HG03135 (cell line): ENCODE measurements around the gene ZFPM1.
"Not testable (repeated sequence)": the region's sequence is repeated elsewhere in the genome, so short reads cannot be mapped to it uniquely, and the experiment has no call there.

Source experiments
- ATAC-seq: cut with Tn5 transposase; IDR thresholded peaks from one replicate; pipeline ENCODE4 v1.9.1; 2021; ENCODE audit warnings: mild to moderate bottlenecking, moderate library complexity; ENCODE audit not compliant: unreplicated experiment

ZFPM1 gene

DNA sequence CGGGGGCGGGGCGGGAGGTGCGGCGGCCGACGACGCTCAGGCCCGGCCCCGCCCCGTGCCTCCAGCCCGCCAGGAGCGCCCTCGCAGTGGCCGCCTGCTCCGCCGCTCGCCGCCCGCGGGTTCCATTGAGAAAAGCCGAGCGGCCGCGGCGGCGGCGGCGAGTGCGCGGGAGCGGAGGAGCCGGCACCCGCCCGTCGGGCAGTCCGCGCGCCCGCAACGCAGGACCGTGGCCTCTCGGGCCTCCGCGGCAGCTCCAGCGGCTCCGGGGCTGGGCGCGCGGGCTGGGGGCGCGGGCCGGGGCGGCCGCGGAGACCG lies at the start of gene ZFPM1:
Gene ZFPM1, plus strand, starts transcription at position 64 of the 315 bp plus-strand sequence. CDS start 359 bp downstream, outside the sequence.
- ATAC-seq = no peak

DNA sequence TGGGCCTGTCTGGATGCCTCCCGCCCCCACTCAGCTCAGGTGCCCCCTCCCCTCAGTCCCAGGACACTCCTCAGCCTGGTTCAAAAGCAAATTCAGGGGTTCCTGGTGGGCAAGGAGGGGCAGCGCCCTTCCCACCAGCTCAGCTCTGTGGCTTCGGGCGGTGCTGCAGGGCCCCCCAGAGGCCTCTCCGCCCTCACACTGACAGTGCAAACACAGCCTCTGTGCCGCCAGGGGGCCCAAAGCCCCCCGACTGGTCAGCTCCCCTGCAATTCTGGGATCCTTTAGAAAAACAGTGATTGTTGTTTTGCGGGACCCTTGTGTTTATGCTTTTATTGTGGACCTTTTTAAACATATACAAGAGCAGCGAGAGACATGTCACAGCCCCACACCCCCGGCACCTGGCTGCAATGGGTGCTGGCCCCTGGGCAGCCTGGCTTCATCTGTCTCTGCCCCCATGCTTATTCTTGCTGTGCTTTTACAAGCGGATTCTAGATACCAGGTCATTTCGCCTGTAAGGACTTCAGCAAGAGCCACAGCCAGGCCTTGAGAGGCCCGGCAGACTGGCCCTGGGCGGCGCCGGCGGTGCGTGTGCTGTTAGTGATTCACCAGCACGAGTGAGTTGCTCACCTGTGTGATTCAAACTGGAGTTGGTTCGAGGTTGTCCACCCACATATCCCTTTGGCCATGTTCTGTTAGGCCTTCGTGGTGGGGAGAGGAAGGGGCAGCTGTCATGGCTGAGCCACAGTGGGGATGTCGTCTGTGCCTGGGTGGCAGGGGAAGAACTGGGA lies 49.1 kb upstream of the ZFPM1 start:
- ATAC-seq = no peak

DNA sequence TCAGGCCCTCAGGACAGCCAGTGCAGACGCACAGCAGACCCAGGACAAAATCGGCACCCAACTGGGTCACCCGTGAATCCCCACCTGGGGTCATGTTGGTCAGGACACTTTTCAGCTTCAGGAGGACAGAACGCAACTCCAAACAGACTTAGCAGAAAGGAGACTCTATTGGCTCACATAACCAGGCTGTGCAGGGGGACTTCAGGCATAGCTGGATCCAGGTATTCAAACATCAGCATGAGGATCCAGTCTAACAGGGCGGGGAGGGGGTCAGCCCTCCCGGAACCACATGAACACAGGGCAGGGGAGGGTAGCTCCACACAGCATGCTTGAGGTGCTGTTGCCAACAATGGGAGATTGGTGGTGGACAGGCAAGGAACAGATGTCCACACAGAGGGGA lies 48.3 kb upstream of the ZFPM1 start:
- ATAC-seq = no peak

DNA sequence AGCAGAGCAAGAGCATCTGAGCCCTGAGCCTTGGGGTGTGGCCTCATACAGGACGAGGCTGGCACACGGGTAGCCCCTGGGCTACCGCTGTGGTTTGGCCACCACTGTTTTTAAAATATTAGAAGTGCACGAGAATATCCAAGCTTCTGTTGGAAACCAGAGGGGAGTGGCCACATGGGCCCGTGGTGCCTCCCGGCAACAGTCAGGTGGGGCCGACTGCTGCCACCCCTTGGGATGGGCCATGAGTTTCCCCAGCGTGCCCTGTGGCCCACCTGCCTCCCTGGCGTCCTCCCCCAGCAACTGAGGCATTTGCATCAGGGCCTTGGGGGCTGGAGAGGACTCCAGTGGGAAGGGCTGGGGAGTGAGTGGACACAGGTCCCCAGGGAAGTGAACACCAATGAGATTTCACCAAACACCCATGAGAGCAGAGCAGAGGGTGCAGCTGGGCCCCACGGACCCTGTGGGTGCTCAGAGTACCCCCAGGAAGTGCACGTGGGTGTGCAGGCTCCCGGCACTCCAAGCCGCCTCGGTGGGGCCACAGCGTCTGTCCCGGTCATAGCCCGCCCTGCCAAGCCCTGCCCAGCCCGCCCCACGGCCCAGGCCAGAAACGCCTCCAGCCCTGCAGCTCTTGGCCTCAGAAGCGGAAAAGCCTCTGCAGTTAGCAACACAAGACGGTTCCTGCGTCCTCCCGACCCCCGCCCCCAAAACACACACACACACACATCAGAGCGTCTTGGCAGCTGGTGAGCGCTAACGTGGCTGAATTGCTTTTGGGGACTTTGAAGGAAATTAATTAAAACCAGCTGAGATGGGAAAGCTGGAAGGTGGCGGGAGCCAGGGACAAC lies 47.6 kb upstream of the ZFPM1 start:
- no peak for ATAC-seq

DNA sequence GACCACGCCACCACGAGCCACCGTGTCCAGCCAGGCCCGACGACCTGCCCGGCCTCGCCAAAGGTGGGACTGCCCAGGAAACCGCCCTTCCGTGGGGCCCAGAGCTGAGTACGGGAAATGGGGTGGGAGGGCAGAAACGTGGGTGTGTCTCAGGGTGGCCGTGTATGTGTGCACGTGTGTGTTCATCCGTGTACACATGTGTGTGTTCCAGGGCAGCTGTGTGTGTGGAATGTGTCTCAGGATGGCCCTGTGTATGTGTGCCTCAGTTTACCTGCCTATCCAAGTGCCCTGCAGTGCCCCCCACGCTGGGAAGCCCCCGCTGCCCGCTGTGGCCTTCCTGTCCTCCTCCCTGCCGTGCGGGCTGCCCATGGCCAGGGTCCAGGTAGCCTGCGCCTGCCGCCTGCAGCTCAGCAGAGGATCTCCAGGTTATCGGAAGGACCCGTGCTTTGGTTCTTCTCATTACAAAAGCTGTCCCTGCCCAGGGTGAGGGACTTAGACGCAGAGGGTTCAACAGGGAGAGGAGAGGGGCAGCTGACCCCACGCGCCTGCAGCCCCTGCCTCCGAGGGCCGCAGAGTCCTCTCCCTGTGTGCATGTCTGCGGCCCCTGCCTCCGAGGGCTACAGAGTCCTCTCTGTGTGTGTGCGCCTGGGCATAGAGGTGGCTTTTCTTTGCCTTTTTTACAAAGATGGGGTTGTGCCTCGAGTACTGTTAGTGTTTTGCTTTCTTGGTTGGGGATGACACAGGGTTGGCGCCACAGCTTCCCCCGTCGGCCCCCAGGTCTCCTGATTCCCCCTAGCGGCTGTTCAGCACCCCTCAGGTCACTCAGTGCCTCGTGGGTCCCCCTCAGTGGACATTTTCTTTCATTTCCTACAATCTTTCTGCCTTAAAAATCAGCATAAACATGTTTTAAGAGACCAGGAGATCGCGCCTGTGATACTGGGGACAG lies 46.7 kb upstream of the ZFPM1 start:
- ATAC-seq = no peak

DNA sequence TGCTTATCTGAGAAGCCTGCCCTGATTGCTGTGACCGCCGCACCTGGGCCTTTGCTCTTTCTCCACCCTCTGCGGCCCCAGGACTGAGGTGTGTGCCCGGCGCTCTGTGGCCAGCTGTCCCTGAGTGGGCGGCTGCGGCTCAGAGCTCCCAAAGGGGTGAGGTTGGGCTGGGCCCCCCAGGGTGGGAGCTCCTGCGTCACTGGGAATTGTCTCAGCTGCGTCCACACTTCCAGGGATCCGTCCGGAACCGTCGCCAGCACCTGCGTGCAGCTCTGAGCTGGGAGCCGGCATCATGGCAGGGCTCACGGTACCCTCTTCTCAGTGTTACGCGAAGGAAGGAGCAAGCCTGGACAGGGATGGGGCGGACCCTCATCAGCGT lies 46.0 kb upstream of the ZFPM1 start:
- ATAC-seq = no peak

DNA sequence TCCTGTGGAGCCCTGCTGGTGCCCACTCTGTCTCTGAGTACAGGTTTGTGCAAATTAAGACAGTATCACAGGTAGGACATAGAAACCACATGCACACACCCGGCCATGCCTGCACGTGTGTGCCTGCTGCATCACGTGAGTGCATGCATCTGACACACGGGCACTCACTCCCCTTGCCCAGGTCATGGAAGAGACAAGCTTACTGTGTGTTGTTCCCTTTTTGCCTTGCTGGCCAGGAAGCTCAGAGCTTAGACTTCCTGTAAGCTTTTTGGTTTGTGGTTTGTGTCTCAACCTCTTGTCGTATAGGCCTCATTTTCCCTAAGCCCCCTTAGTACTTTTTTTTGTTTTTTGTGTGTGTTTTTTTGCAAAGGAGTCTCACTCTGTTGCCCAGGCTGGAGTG lies 45.3 kb upstream of the ZFPM1 start:
- no peak for ATAC-seq

DNA sequence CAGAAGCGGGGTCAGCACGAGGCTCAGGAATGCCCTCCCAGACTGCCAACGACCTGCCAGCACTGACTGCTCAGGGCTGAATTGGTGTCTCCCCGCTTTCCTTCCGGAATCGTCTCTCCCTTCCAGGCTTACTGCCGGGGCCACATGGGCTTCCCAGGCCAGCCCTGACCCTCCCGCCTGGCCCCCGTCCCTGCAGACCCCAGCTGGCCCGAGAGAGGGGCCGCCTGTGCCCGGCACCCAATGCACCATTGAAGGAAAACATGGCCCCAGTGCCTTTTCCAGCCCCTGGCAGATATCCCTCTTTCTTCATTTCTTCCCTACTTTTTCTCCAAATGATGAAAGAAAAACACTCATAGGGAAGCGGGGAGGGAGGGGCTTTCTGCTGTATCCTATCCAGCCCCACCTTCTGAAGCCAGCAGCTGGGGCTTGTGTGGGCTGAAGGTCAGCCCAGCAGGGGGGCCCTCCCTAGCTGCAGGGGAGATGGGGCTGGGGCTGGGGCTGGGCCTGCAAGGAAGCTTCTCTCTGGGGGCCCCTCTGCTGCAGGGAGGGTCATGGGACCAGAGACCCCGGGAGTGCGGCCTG lies 44.4 kb upstream of the ZFPM1 start:
- ATAC-seq = no peak

DNA sequence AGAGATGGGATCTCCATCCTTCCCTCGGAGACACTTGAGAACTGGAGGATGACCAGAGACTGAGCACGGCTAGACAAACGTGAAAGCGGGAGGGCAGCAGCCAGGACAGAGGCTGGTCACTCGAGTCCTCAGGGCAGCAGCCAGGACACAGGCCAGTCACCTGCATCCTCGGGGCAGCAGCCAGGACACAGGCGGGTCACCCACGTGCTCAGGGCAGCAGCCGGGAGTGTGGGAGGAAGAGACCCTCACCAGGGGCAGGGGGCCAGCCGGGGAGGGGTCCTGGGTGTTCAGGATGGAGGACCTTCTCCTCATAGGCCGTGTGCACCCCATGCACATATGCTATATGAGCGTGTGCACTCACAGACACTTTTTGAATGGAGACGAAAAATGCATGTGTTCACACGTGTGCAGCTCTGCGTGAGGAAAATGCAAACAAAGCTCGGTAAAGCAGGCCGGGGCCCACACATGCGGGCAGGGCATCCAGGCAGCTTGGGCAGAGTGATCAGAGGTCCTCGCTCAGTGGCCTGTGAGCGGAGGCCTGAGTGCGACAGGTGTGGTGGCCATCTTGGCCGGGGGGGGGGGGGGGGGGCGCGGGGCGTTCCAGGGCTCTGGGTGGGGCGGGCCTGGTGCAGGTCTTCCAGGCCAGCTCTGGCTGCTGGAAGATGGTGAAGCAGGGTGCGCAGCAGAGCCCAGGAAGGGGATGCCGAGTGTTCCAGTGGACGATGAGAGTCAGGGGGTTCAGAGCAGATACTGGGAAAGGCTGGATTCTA lies 43.6 kb upstream of the ZFPM1 start:
- ATAC-seq = no peak

DNA sequence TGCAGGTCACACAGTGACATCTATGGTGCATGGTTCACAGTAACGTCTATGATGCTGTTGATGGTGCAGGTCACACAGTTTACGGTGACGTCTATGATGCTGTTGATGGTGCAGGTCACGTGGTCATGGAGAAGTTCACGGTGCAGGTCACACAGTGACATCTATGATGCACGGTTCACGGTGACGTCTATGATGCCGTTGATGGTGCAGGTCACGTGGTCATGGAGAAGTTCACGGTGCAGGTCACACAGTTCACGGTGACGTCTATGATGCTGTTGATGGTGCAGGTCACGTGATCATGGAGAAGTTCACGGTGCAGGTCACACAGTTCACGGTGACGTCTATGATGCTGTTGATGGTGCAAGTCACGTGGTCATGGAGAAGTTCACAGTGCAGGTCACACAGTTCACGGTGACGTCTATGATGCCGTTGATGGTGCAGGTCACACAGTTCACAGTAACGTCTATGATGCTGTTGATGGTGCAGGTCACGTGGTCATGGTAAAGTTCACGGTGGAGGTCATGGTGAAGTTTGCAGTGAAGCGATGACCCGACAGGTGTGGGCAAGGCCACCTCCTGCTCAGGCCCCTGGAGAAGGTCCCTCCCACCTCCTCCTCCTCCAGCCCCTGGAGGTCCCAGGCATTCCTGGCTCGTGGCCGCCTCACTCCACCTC lies 42.6 kb upstream of the ZFPM1 start:
- ATAC-seq = not testable (repeated sequence)

DNA sequence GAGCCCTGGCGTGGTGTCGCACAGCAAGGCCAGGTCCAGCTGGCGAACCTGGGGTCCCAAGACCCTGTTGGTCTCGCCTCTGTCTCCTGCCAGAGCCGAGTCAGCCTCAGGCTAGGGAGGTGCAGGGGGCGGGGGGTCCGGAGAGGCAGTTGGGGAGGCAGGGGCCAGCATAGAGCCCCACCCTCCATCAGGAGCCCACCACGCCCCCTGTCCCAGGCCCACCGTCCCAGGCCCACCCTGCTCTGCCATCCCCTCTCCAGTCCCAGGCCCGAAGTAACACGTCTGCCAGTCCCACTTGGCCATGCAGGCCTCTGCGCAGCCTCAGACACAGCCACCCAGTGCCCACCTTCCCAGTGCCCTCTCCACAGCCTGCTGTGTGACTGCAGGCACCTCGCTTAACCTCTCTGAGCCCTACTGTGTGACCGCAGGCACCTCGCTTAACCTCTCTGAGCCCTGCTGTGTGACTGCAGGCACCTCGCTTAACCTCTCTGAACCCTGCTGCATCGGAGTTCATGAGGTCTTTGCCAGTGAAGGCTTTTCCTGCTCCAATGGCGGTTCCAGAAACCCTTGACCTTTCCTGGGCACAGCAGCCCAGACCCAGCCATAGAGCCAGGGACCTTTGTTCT lies 41.0 kb upstream of the ZFPM1 start:
- no peak for ATAC-seq

DNA sequence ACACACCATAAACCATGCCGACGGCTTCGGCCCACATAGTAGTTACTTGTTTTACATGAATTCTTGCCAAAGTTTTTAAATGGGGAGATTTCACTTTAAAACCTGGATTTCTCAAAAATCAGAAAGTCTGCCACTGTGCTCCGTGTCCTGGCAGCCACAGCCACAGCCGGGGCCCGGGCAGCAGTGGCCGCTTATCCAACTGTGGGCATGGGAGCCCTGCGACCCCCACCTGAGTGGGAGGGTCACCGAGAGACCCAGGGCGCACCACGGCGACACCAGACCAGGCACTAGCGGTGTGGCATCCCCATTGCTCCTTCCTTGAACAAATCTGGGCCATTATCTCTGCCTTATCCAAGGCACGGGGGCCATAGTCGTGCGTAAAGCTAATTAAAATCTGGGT lies 40.3 kb upstream of the ZFPM1 start:
- ATAC-seq = no peak

DNA sequence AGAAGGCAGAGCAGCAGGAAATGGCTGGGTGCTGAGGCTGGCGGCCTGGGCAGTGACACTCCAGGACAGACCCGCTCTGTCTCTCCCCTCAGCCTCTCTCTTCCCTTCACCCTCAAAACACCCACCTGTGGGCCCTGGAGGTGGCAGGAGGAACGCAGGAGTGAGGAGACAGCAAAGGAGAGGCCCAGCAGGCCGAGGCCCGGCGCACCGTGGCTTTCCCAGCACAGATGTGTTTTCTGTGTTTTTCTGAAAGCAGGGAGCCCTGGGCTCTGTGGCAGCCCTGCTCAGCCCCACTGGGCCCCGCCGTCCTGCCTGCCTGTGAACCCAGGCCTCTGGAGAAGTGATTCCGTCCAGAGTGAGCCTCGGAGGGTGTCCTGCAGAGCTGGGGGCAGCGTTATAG lies 39.8 kb upstream of the ZFPM1 start:
- ATAC-seq = no peak

DNA sequence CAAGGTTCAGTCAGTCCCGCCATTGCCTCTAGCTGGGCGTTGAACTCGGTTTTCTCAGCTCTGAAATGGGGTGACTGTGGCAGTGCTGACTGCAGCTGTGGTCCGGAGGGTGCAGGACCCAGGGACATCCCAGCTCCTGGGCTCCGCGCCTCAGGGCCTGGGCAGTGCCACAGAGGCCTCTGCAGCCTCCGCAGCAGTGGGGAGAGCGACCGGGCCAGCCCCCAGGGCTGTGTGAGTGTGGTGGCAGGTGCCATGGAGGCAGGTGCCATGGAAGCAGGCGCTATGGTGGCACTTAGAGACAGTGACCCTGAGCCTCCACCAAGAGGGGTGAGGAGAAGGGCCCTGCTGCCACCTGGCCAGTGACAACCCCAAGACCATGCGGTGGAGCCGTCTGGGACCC lies 39.4 kb upstream of the ZFPM1 start:
- no peak for ATAC-seq

DNA sequence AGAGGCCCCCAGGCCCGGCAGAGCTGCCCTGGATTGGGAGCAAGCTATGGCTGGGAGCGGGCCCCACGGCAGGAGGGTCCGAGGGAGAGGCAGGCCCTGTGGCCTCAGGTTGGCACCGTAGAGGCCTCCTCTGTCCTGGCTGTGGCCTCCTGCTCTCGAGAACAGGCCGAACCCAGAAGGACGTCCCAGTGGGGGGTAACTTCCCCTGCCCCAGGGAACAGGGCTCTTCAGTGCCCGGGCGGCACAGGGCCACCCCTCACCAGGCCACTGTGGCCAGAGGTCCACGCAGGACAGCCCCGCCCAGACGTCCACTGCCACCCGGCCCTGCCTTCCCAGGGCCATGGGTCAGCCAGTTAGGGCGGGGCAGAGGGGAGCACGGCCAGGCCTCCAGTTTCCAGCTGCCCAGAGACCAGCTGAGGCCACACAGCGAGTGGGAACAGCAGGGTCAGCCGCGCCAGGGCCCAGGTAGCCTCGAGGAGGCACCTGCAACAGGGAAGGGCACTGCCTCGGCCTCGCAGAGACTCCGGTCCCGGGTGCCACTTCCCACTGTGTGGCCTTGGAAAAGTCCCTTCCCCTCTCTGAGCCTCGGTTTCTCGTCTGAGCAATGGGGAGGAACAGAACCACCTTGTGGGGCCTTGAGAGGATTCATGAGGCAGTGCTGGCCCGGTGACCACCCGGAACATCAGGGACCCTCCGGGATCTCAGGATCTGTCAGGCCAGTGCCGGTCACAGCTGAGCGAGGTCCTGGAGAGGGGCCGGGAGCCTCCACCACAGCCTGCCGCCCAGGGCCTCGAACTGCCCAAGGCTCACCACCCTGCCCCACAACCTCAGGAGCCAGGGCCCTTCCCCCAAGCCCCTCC lies 38.3 kb upstream of the ZFPM1 start:
- ATAC-seq = no peak

DNA sequence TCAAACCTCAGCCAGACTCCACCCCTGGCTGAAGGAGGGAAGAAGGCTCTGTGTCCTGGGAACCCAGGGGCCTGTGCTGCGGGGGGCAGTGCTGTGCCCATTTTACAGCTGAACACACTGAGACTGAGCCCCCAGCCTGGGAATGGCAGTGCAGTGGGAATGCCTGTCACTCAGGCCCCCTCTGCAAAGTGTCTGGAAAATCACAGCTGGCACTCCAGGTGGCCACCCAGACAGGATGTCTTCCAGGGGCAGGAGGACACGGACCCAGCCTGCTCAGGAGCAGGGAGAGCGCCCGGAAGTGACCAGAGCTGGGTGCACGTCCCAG lies 37.7 kb upstream of the ZFPM1 start:
- ATAC-seq = no peak

DNA sequence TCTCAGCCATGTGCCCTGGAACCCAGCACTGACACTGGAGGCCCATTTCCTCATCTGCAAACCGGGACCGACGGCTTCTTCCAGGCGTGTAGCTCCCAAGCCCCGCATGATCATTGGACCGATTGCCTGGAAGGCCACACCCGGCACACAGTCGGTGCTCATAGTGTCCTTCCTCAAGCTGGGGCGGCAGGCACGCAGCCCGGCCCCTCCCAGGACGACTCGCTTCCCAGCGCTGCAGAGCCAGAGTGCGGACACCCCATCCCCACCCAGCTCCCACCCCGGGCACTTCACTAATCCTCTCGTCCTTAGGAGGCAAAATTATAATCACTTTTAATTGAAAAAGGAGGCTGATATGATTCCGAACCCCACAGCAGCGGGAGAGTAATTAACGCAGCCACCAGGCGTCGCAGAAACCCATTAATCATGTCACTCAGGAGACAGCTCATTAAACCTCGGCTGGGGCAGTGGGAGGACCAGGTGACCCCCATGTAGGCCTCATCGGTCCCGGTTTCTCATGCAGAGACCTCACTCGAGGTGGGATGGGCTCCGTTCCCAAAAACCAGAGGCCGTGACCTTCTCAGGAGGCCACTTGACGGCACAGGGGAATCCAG lies 37.3 kb upstream of the ZFPM1 start:
- no peak for ATAC-seq

DNA sequence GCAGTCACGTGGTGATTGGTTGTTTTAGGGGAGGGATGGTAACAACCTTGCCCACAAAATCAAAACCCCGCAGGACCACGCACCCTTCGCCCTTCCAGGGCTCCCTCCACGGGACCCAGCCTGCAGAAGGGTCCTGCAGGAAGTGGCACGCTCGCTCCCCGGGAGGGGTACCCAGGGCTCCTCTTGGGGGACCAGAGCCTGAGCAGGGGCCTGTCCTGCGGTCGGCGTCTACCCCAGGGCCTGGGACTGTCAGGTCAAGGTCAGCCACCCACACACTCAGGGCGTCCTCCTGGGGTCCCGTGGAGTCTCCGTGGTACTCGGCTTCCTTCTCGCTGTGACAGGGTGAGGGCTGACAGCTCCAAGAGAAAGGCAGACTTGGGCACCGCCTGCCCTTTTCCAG lies 36.4 kb upstream of the ZFPM1 start:
- ATAC-seq = no peak
